Keratinocyte (primary cell): ENCODE measurements around the gene CACNA1B.

Experiments used
- EZH2 ChIP-seq: IDR thresholded peaks from one replicate; pipeline ENCODE4 v1.6.1; 2012; ENCODE audit warnings: inconsistent platforms, mild to moderate bottlenecking, low read length, moderate library complexity
- TF ChIP-seq, protein P1 (sequence below), 3 experiments: IDR thresholded peaks in 1 of 3; conservative IDR thresholded peaks in 1 of 3; optimal IDR thresholded peaks in 1 of 3; 2 replicates in 2 of 3; 3 replicates in 1 of 3; pipeline versions ENCODE3 to v1.5.1; 2011; ENCODE audit warnings: low read length in 3 of 3, mild to moderate bottlenecking in 3 of 3, moderate library complexity in 2 of 3, control low read depth in 1 of 3, inconsistent platforms in 1 of 3; ENCODE audit not compliant: insufficient read depth in 2 of 3; ENCODE audit errors: extremely low read depth in 1 of 3

DNA sequence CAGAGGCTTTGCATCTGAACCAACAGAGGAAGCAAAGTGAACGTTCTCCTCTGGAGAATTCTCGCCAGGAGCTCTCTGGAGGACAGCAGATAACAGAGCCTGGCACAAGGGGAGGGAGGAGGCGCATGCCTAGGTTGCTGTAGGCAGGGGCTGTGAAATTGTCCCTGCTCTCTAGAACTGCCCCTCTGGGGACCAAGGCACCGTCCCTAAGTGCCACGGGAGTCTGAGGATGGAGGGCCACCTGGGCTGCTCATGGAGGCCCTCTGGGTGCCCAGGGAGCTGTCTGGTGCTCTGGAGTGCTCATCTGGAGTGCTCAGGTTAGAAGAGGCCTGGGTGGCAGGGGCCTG lies 77.6 kb downstream of the CACNA1B start:
- no peak for TF ChIP-seq EZH2
- TF ChIP-seq, protein P1, sequence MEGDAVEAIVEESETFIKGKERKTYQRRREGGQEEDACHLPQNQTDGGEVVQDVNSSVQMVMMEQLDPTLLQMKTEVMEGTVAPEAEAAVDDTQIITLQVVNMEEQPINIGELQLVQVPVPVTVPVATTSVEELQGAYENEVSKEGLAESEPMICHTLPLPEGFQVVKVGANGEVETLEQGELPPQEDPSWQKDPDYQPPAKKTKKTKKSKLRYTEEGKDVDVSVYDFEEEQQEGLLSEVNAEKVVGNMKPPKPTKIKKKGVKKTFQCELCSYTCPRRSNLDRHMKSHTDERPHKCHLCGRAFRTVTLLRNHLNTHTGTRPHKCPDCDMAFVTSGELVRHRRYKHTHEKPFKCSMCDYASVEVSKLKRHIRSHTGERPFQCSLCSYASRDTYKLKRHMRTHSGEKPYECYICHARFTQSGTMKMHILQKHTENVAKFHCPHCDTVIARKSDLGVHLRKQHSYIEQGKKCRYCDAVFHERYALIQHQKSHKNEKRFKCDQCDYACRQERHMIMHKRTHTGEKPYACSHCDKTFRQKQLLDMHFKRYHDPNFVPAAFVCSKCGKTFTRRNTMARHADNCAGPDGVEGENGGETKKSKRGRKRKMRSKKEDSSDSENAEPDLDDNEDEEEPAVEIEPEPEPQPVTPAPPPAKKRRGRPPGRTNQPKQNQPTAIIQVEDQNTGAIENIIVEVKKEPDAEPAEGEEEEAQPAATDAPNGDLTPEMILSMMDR (optimal IDR thresholded peaks at IDR 0.05 in 1 of 3, IDR thresholded peaks at IDR 0.05 in 1 of 3, conservative IDR thresholded peaks at IDR 0.05 in 1 of 3; ENCODE audit: extremely low read depth in 1 of 3, insufficient read depth in 2 of 3, low read length in 3 of 3): no peak
